ENCODE results near the gene TBC1D22A. TPM values are rescaled to one million over a fixed set of nuclear protein-coding genes. Genes with fewer than 3 reads are reported as not detected.

The TBC1D22A gene
- total and polyA plus RNA-seq, 7 experiments from 2014 or later = 18.6 to 50.1 (median 39.3) TPM

GRCh38 chr22:46746192-46746591 is 16.3 kb upstream of the TBC1D22A start:
- Histone ChIP-seq H3K9me3 (ENCODE audit: control insufficient read depth in 2 of 3, low read length in 3 of 3) (no peaks in the 10 kb centered on the region), H3K4me1 (ENCODE audit: control insufficient read depth in 2 of 2, insufficient read depth in 2 of 2, low read length in 2 of 2) (peaks cover 29% of the 10 kb centered on the region in 2 donors), H3K36me3 (ENCODE audit: control insufficient read depth in 2 of 3, insufficient read depth in 3 of 3, low read length in 3 of 3) (no peaks in the 10 kb centered on the region), H3K4me3 (ENCODE audit: low read length) (no peak overlapping the region), H3K27ac (ENCODE audit: low read depth, low read length) (no peak overlapping the region), H3K27me3 (ENCODE audit: control insufficient read depth in 2 of 2, insufficient read depth in 2 of 2, low read length in 2 of 2) (no peaks in the 10 kb centered on the region)
- ATAC-seq (no peak), DNase-seq (no peak)
- Mint-ChIP-seq H3K4me3 (peak overlapping the region in 1 of 10 donors; percentile 39), H3K9me3 (peaks cover 0 to 6% (median 0%) of the 10 kb centered on the region in 11 donors), H3K27me3 (peaks cover 0 to 3% (median 0%) of the 10 kb centered on the region in 5 donors), H3K27ac (peak overlapping the region; percentile 17 to 99 (median 67)), H3K4me1 (peaks cover 21 to 31% (median 28%) of the 10 kb centered on the region in 7 donors), H3K36me3 (no peaks in the 10 kb centered on the region)
- ChIA-PET POLR2A (interaction anchor here (15.9 kb wide), 1 partner anchor 15 kb away, joined by 255 read pairs; the partner anchor contains the start of gene TBC1D22A), CTCF (no interaction called here)
- intact Hi-C loops (cut with micrococcal nuclease) = no loop called here

- DNase-seq (no peak), ATAC-seq (no peak)
- Histone ChIP-seq H3K4me1 (ENCODE audit: control insufficient read depth in 2 of 2, insufficient read depth in 2 of 2, low read length in 2 of 2) (peaks cover 29% of the 10 kb centered on the region in 2 donors), H3K9me3 (ENCODE audit: control insufficient read depth in 2 of 3, low read length in 3 of 3) (no peaks in the 10 kb centered on the region), H3K36me3 (ENCODE audit: control insufficient read depth in 2 of 3, insufficient read depth in 3 of 3, low read length in 3 of 3) (no peaks in the 10 kb centered on the region), H3K27me3 (ENCODE audit: control insufficient read depth in 2 of 2, insufficient read depth in 2 of 2, low read length in 2 of 2) (no peaks in the 10 kb centered on the region), H3K27ac (ENCODE audit: low read depth, low read length) (no peak overlapping the region), H3K4me3 (ENCODE audit: low read length) (no peak overlapping the region)
- ChIA-PET CTCF (no interaction called here), POLR2A (interaction anchor here (15.9 kb wide), 1 partner anchor 14 kb away, joined by 255 read pairs; the partner anchor contains the start of gene TBC1D22A)
- H3K27me3 Mint-ChIP-seq = peaks cover 0 to 3% (median 0%) of the 10 kb centered on the region in 5 donors
- H3K4me1 Mint-ChIP-seq = peaks cover 22 to 33% (median 31%) of the 10 kb centered on the region in 7 donors
- intact Hi-C loops (cut with micrococcal nuclease) = no loop called here
- H3K4me3 Mint-ChIP-seq = no peak overlapping the region
- H3K36me3 Mint-ChIP-seq = no peaks in the 10 kb centered on the region
- H3K27ac Mint-ChIP-seq = peak overlapping the region in 7 of 9 donors; percentile 17 to 99 (median 56)
- H3K9me3 Mint-ChIP-seq = peaks cover 0 to 6% (median 0%) of the 10 kb centered on the region in 11 donors
These were observed 15.8 kb upstream of the TBC1D22A start for GRCh38 chr22:46746620-46747019.

- H3K9me3 ChIP-seq (ENCODE audit: control insufficient read depth in 2 of 3, low read length in 3 of 3) = no peaks in the 10 kb centered on the region
- ATAC-seq = no peak
- peaks cover 29% of the 10 kb centered on the region in 2 donors for H3K4me1 ChIP-seq (ENCODE audit: control insufficient read depth in 2 of 2, insufficient read depth in 2 of 2, low read length in 2 of 2)
- H3K4me3 Mint-ChIP-seq = peak overlapping the region in 1 of 10 donors; percentile 29
- peaks cover 0 to 3% (median 0%) of the 10 kb centered on the region in 5 donors for H3K27me3 Mint-ChIP-seq
- CTCF ChIA-PET = no interaction called here
- no peak for DNase-seq
- H3K9me3 Mint-ChIP-seq = peaks cover 0 to 5% (median 0%) of the 10 kb centered on the region in 11 donors
- no peak overlapping the region for H3K4me3 ChIP-seq (ENCODE audit: low read length)
- peaks cover 22 to 33% (median 31%) of the 10 kb centered on the region in 7 donors for H3K4me1 Mint-ChIP-seq
- POLR2A ChIA-PET = interaction anchor here (0.7 to 15.9 kb wide), 5 partner anchors 8 to 57 kb away, joined by 3 to 255 read pairs (median 43); partner anchors contain the start of genes CERK and TBC1D22A
- intact Hi-C loops (cut with micrococcal nuclease) = no loop called here
- H3K27me3 ChIP-seq (ENCODE audit: control insufficient read depth in 2 of 2, insufficient read depth in 2 of 2, low read length in 2 of 2) = no peaks in the 10 kb centered on the region
- no peak overlapping the region for H3K27ac ChIP-seq (ENCODE audit: low read depth, low read length)
- no peaks in the 10 kb centered on the region for H3K36me3 ChIP-seq (ENCODE audit: control insufficient read depth in 2 of 3, insufficient read depth in 3 of 3, low read length in 3 of 3)
- H3K36me3 Mint-ChIP-seq = no peaks in the 10 kb centered on the region
- H3K27ac Mint-ChIP-seq = peak overlapping the region in 7 of 9 donors; percentile 32 to 99 (median 63)
These were observed 14.8 kb upstream of the TBC1D22A start for GRCh38 chr22:46747646-46748045.

- Mint-ChIP-seq H3K4me1 (peaks cover 22 to 33% (median 28%) of the 10 kb centered on the region in 7 donors), H3K36me3 (no peaks in the 10 kb centered on the region), H3K27me3 (peaks cover 0 to 3% (median 0%) of the 10 kb centered on the region in 5 donors), H3K4me3 (peak overlapping the region in 9 of 10 donors; percentile 76 to 87 (median 81)), H3K27ac (peak overlapping the region; percentile 87 to 99 (median 96)), H3K9me3 (no peaks in the 10 kb centered on the region)
- ATAC-seq (no peak), DNase-seq (no peak)
- no peaks in the 10 kb centered on the region for H3K27me3 ChIP-seq (ENCODE audit: control insufficient read depth in 2 of 2, insufficient read depth in 2 of 2, low read length in 2 of 2)
- peak overlapping the region; percentile 66 for H3K27ac ChIP-seq (ENCODE audit: low read depth, low read length)
- CTCF ChIA-PET = interaction anchor here (1.5 to 2.6 kb wide), 6 partner anchors 9 to 185 kb away, joined by 3 to 22 read pairs (median 8); partner anchors contain the start of gene TBC1D22A
- intact Hi-C loops (cut with micrococcal nuclease) = no loop called here
- POLR2A ChIA-PET = interaction anchor here (0.7 to 15.9 kb wide), 8 partner anchors 8 to 56 kb away, joined by 3 to 255 read pairs (median 14); partner anchors contain the start of genes CERK and TBC1D22A
- peak overlapping the region; percentile 54 for H3K4me3 ChIP-seq (ENCODE audit: low read length)
- no peaks in the 10 kb centered on the region for H3K36me3 ChIP-seq (ENCODE audit: control insufficient read depth in 2 of 3, insufficient read depth in 3 of 3, low read length in 3 of 3)
- H3K9me3 ChIP-seq (ENCODE audit: control insufficient read depth in 2 of 3, low read length in 3 of 3) = no peaks in the 10 kb centered on the region
- H3K4me1 ChIP-seq (ENCODE audit: control insufficient read depth in 2 of 2, insufficient read depth in 2 of 2, low read length in 2 of 2) = peaks cover 29% of the 10 kb centered on the region in 2 donors
These were observed 14.1 kb upstream of the TBC1D22A start for GRCh38 chr22:46748206-46748907.

GRCh38 chr22:46748908-46749675 is 13.4 kb upstream of the TBC1D22A start:
- intact Hi-C loops (cut with micrococcal nuclease) = loop anchor here in 1 of 2 donors (1.0 kb wide), 2 partner anchors 10 to 13 kb away; partner anchors contain the start of gene TBC1D22A
- H3K27ac Mint-ChIP-seq = peak overlapping the region; percentile 87 to 99 (median 96)
- peaks cover 23 to 34% (median 28%) of the 10 kb centered on the region in 7 donors for H3K4me1 Mint-ChIP-seq
- H3K27ac ChIP-seq (ENCODE audit: low read depth, low read length) = peak overlapping the region; percentile 66
- H3K27me3 ChIP-seq (ENCODE audit: control insufficient read depth in 2 of 2, insufficient read depth in 2 of 2, low read length in 2 of 2) = no peaks in the 10 kb centered on the region
- no peaks in the 10 kb centered on the region for H3K9me3 ChIP-seq (ENCODE audit: control insufficient read depth in 2 of 3, low read length in 3 of 3)
- DNase-seq (peak in 8 of 9 donors; percentile 35 to 83 (median 74)), ATAC-seq (peak; percentile 64)
- H3K9me3 Mint-ChIP-seq = no peaks in the 10 kb centered on the region
- H3K4me3 ChIP-seq (ENCODE audit: low read length) = peak overlapping the region; percentile 54
- peak overlapping the region; percentile 63 to 87 (median 81) for H3K4me3 Mint-ChIP-seq
- POLR2A ChIA-PET = interaction anchor here (0.6 to 15.9 kb wide), 11 partner anchors 9 to 52 kb away, joined by 3 to 255 read pairs (median 4); partner anchors contain the start of genes CERK and TBC1D22A
- peaks cover 29% of the 10 kb centered on the region in 2 donors for H3K4me1 ChIP-seq (ENCODE audit: control insufficient read depth in 2 of 2, insufficient read depth in 2 of 2, low read length in 2 of 2)
- H3K36me3 ChIP-seq (ENCODE audit: control insufficient read depth in 2 of 3, insufficient read depth in 3 of 3, low read length in 3 of 3) = no peaks in the 10 kb centered on the region
- CTCF ChIA-PET = interaction anchor here (1.5 to 2.6 kb wide), 6 partner anchors 10 to 186 kb away, joined by 3 to 22 read pairs (median 8); partner anchors contain the start of gene TBC1D22A
- no peaks in the 10 kb centered on the region for H3K36me3 Mint-ChIP-seq
- peaks cover 0 to 3% (median 0%) of the 10 kb centered on the region in 5 donors for H3K27me3 Mint-ChIP-seq

All from naive thymus-derived CD4-positive, alpha-beta T cell (primary cell).